Neuronal stem cell (in vitro differentiated cells): ENCODE measurements around the gene FKBP10.

ENCODE experiments used
- DNase-seq: peaks from one replicate; pipeline ENCODE4 v3.0.0-alpha.2; 2013; ENCODE audit warnings: low spot score
- H2AFZ ChIP-seq: one replicate; pipeline ENCODE4 v1.6.1; 2013; ENCODE audit warnings: mild to moderate bottlenecking, low read length, inconsistent platforms
- H2AK5ac ChIP-seq: 2 replicates; pipeline ENCODE4 v1.6.1; 2013; ENCODE audit warnings: low read depth, mild to moderate bottlenecking, inconsistent platforms, low read length, moderate library complexity, mixed read lengths
- H2BK120ac ChIP-seq: 2 replicates; pipeline ENCODE4 v1.6.1; 2013; ENCODE audit warnings: low read depth, mild to moderate bottlenecking, inconsistent platforms, low read length, moderate library complexity, mixed read lengths
- H2BK12ac ChIP-seq: one replicate; pipeline ENCODE4 v1.6.1; 2013; ENCODE audit warnings: low read length, inconsistent platforms
- H2BK15ac ChIP-seq: 2 replicates; pipeline ENCODE4 v1.6.1; 2013; ENCODE audit warnings: mild to moderate bottlenecking, low read length, inconsistent platforms, mixed read lengths
- H2BK5ac ChIP-seq: one replicate; pipeline ENCODE4 v1.6.1; 2013; ENCODE audit warnings: inconsistent platforms, mild to moderate bottlenecking, low read length, moderate library complexity
- H3K14ac ChIP-seq: one replicate; pipeline ENCODE4 v1.6.1; 2013; ENCODE audit warnings: low read length, inconsistent platforms
- H3K18ac ChIP-seq: 2 replicates; pipeline ENCODE4 v1.6.1; 2013; ENCODE audit warnings: low read length, inconsistent platforms
- H3K23ac ChIP-seq: 2 replicates; pipeline ENCODE4 v1.6.1; 2013; ENCODE audit warnings: low read depth, mild to moderate bottlenecking, mixed read lengths, low read length, inconsistent platforms; ENCODE audit not compliant: poor library complexity
- H3K27ac ChIP-seq: replicated peaks from 3 replicates; pipeline ENCODE4 v1.5.1; 2013; ENCODE audit warnings: low read length, inconsistent platforms
- H3K27me3 ChIP-seq, 3 experiments: 2 replicates each; pipeline ENCODE4 v1.6.1; 2013; ENCODE audit warnings: low read length in 3 of 3, mild to moderate bottlenecking in 2 of 3, inconsistent platforms in 1 of 3, low read depth in 1 of 3, mixed read lengths in 1 of 3, moderate library complexity in 1 of 3; ENCODE audit not compliant: control insufficient read depth in 3 of 3, insufficient read depth in 3 of 3
- H3K36me3 ChIP-seq, 2 donors: replicated peaks in 1 of 2; 2 replicates each; pipeline ENCODE4 v1.6.1; 2013; ENCODE audit warnings: low read length in 2 of 2; ENCODE audit not compliant: control insufficient read depth in 2 of 2, insufficient read depth in 2 of 2
- H3K4ac ChIP-seq: 2 replicates; pipeline ENCODE4 v1.6.1; 2013; ENCODE audit warnings: inconsistent platforms, mild to moderate bottlenecking, low read length, moderate library complexity
- H3K4me1 ChIP-seq, 2 donors: 1 replicate in 1 of 2; 2 replicates in 1 of 2; pipeline ENCODE4 v1.6.1; 2013; ENCODE audit warnings: low read length in 2 of 2, low read depth in 1 of 2; ENCODE audit not compliant: control insufficient read depth in 2 of 2, insufficient read depth in 1 of 2
- H3K4me2 ChIP-seq: one replicate; pipeline ENCODE4 v1.6.1; 2013; ENCODE audit warnings: mild to moderate bottlenecking, low read length, inconsistent platforms; ENCODE audit not compliant: insufficient read depth, poor library complexity, severe bottlenecking
- H3K4me3 ChIP-seq, 2 donors: 2 replicates each; pipeline ENCODE4 v1.5.1; 2013; ENCODE audit warnings: low read length in 2 of 2, mild to moderate bottlenecking in 2 of 2, inconsistent platforms in 1 of 2, moderate library complexity in 1 of 2
- H3K79me1 ChIP-seq: one replicate; pipeline ENCODE4 v1.6.1; 2013; ENCODE audit warnings: low read depth, mild to moderate bottlenecking, inconsistent platforms, low read length, moderate library complexity
- H3K9ac ChIP-seq: one replicate; pipeline ENCODE4 v1.6.1; 2013; ENCODE audit warnings: mild to moderate bottlenecking, low read depth, low read length, inconsistent platforms; ENCODE audit not compliant: poor library complexity
- H3K9me3 ChIP-seq, 2 donors: replicated peaks in 1 of 2; 2 replicates each; pipeline versions ENCODE3 to v1.6.1; 2013; ENCODE audit warnings: low read length in 2 of 2, mild to moderate bottlenecking in 2 of 2, inconsistent platforms in 1 of 2, low read depth in 1 of 2, mixed read lengths in 1 of 2, moderate library complexity in 1 of 2; ENCODE audit not compliant: control insufficient read depth in 2 of 2, insufficient read depth in 1 of 2
- H4K8ac ChIP-seq: one replicate; pipeline ENCODE4 v1.6.1; 2013; ENCODE audit warnings: low read depth, mild to moderate bottlenecking, inconsistent platforms, low read length, moderate library complexity
- H4K91ac ChIP-seq: one replicate; pipeline ENCODE4 v1.6.1; 2013; ENCODE audit warnings: low read length, low read depth, mild to moderate bottlenecking, inconsistent platforms; ENCODE audit not compliant: poor library complexity
- WGBS, 2 donors: extraction: QIAGEN DNeasy Blood & Tissue Kit; methylation state at CpG; one replicate each; pipeline ENCODE4 v1.1.7; 2013; ENCODE audit warnings: missing lambda C conversion rate in 2 of 2, mixed read lengths in 1 of 2; ENCODE audit not compliant: insufficient read length in 2 of 2, insufficient replicate concordance in 1 of 2; ENCODE audit errors: extremely low coverage in 2 of 2; 5-methylcytosine and 5-hydroxymethylcytosine counted together

FKBP10 gene

DNA sequence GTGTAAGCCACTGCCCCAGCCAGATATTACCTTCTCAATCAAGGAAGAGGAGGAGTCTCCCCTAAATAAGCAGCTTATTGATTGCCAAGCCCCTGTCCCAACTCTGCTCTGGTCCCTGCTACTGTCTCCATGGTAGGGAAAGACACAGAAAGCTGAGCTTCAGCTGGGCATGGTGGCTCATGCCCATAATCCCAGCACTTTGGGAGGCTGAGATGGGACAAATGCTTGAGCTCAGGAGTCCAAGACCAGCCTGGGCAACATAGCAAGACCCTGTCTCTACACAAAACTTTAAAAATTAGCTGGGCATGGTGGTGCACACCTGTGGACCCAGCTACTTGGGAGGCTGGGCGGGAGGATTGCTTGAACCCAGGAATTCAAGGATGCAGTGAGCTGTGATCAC is 32.9 kb upstream of the FKBP10 start:
- DNase-seq = no peak
- Histone ChIP-seq H2BK120ac (no peak overlapping the region), H3K4me2 (no peak overlapping the region), H3K36me3 (peaks cover 0 to 3% of the 10 kb centered on the region in 2 donors), H3K4me3 (no peak overlapping the region), H3K9me3 (no peaks in the 10 kb centered on the region), H3K79me1 (peaks cover 2% of the 10 kb centered on the region), H2BK12ac (no peak overlapping the region), H3K4ac (no peak overlapping the region), H3K18ac (no peak overlapping the region), H3K27ac (no peak overlapping the region), H3K14ac (no peak overlapping the region), H2BK15ac (no peak overlapping the region), H2BK5ac (no peak overlapping the region), H2AK5ac (no peak overlapping the region), H2AFZ (no peak overlapping the region), H4K8ac (no peak overlapping the region), H3K9ac (no peak overlapping the region), H3K23ac (no peak overlapping the region), H4K91ac (no peak overlapping the region), H3K4me1 (peaks cover 32 to 36% of the 10 kb centered on the region in 2 donors), H3K27me3 (no peaks in the 10 kb centered on the region)
- WGBS, 2 donors = no CpG with 5 or more reads among the region's 1 CpG

DNA sequence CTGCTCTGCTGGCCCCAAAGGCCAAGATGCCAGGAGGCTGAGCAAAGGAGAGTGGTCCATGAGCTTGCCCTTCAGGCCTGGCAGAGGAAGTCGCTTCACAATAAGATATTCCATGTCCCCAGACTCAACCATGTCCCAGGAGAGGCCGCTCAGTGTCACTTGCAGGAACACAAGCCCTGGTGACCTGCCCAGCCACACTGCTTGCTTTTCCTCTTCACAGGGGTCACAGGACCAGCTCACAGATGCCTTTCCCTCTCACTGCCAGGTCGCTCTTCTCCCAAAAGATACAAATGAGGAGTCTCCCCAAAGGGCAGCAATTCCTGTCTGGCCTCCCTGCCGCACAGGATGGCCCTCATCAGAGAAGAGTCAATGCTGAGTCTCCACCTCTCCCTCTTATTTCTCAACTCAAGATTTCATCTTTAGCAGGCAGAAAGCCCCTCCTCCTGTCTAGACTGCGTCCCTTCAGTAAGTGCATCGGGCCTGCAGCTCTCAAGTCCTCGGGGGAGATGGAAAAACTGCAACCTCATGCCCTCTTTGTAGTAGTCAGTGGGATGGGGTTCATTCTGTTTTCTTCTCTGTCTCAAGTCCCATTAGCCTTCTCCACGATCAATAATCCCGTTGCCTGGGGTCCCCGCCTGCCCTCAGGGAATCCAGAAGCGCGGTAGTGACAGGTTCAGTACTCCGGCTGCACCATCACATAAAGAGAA is 31.2 kb upstream of the FKBP10 start:
- Histone ChIP-seq H3K27me3 (no peaks in the 10 kb centered on the region), H3K4ac (no peak overlapping the region), H3K9ac (no peak overlapping the region), H3K4me2 (no peak overlapping the region), H4K8ac (no peak overlapping the region), H2BK5ac (no peak overlapping the region), H2BK12ac (no peak overlapping the region), H2AK5ac (no peak overlapping the region), H3K23ac (no peak overlapping the region), H2BK120ac (no peak overlapping the region), H3K9me3 (no peaks in the 10 kb centered on the region), H3K36me3 (peaks cover 0 to 3% of the 10 kb centered on the region in 2 donors), H4K91ac (no peak overlapping the region), H3K79me1 (peaks cover 2% of the 10 kb centered on the region), H2AFZ (no peak overlapping the region), H2BK15ac (no peak overlapping the region), H3K18ac (no peak overlapping the region), H3K14ac (no peak overlapping the region), H3K27ac (no peak overlapping the region), H3K4me3 (no peak overlapping the region), H3K4me1 (peaks cover 21 to 28% of the 10 kb centered on the region in 2 donors)
- no peak for DNase-seq
- WGBS, 2 donors = no CpG with 5 or more reads among the region's 13 CpGs

DNA sequence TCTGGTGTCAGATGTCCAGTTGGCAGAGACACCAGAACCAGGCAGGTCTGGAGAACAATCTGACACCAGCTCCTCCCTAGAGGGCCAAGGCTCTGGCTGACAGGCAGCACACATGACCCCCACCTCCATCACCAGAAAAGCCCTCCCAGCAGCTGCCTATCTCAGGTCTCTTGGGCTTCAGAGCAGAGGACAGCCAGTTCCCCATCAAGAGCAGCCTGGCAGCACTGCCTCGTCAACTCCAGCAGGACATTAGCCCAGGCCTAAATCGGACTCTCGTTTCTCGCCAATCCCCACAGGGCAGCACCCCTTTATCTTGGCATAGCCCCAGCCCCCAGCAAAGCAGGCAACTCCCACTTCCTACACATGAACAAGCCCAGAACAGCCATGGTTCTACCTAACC is 30.7 kb upstream of the FKBP10 start:
- Histone ChIP-seq H3K79me1 (peaks cover 2% of the 10 kb centered on the region), H3K36me3 (peaks cover 0 to 2% of the 10 kb centered on the region in 2 donors), H3K4me1 (peaks cover 19 to 27% of the 10 kb centered on the region in 2 donors), H2AK5ac (no peak overlapping the region), H3K23ac (no peak overlapping the region), H2BK120ac (no peak overlapping the region), H3K18ac (no peak overlapping the region), H4K8ac (no peak overlapping the region), H3K4me2 (no peak overlapping the region), H3K4me3 (no peak overlapping the region), H2BK12ac (no peak overlapping the region), H2BK5ac (no peak overlapping the region), H3K4ac (no peak overlapping the region), H3K14ac (no peak overlapping the region), H3K27ac (no peak overlapping the region), H3K27me3 (no peaks in the 10 kb centered on the region), H2AFZ (no peak overlapping the region), H3K9me3 (no peaks in the 10 kb centered on the region), H3K9ac (no peak overlapping the region), H4K91ac (no peak overlapping the region), H2BK15ac (no peak overlapping the region)
- no CpG with 5 or more reads among the region's 4 CpGs for WGBS, 2 donors
- no peak for DNase-seq

DNA sequence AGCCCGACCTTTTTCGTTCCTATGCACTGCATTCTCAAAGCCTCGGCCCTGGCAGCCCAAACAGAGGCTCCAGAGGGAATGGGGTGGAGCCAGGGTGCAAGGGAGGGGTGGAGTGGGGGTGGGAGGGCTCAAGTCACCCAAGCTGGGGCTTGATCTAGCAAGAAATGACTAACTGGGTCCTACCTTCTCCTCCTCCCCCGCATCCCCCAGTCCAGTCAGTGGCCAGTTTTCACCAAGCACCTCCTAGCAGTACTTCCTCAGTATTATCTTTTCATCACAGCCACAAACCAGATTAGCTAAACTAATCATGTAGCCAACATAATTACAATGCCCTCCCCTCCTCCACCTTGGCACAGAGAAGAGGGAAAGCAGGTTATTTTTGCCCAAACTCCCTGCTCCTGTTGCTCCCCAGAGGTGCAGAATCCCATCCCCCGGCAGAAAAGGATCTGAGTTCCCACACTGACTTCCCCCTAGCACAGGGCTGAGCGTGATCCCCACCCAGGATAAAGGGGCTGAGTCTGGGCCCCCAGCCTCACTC is 28.5 kb upstream of the FKBP10 start:
- H3K9me3 ChIP-seq = no peaks in the 10 kb centered on the region
- no peak overlapping the region for H3K9ac ChIP-seq
- H4K8ac ChIP-seq = no peak overlapping the region
- no peaks in the 10 kb centered on the region for H3K27me3 ChIP-seq
- peak overlapping the region; percentile 94 for H3K27ac ChIP-seq
- peaks cover 2% of the 10 kb centered on the region for H3K79me1 ChIP-seq
- H3K36me3 ChIP-seq = no peaks in the 10 kb centered on the region
- no peak overlapping the region for H2BK12ac ChIP-seq
- H3K4me1 ChIP-seq = peaks cover 9 to 21% of the 10 kb centered on the region in 2 donors
- H2BK15ac ChIP-seq = no peak overlapping the region
- peak overlapping the region; percentile 93 for H3K4me2 ChIP-seq
- no peak overlapping the region for H3K14ac ChIP-seq
- no peak overlapping the region for H3K23ac ChIP-seq
- no peak overlapping the region for H3K4ac ChIP-seq
- H3K18ac ChIP-seq = peak overlapping the region; percentile 78
- no peak overlapping the region for H4K91ac ChIP-seq
- H2AK5ac ChIP-seq = peak overlapping the region; percentile 96
- no peak for DNase-seq
- no CpG with 5 or more reads among the region's 6 CpGs for WGBS, 2 donors
- H2BK5ac ChIP-seq = peak overlapping the region; percentile 72
- peak overlapping the region; percentile 83 for H2AFZ ChIP-seq
- peak overlapping the region; percentile 18 to 66 for H3K4me3 ChIP-seq
- H2BK120ac ChIP-seq = peak overlapping the region; percentile 69
